Measurements from ENCODE around the gene C1GALT1. TPM values are rescaled to one million over a fixed set of nuclear protein-coding genes. Genes with fewer than 3 reads are reported as not detected.

The C1GALT1 gene
- total RNA-seq, 1 experiment from 2014 or later: 81.5 TPM

DNA sequence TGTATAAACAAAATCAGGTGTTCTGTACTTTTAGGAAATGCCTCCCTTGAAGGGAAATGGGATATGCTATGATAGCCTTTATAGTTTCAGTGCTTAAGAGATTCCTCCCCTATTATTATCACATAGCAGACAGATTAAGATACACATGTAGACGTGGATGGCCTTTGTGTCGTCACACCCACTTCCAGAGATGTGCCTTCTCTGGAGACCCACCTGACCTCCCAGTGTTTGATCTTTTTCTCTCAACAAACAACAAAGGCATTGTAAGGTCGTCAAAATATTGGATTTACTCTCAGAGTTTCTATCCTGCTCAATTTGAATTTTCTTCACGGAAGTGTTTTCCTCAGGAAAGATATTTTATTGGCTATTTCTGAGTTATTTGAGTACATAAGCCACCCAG is 25.7 kb upstream of the C1GALT1 start:
- H3K36me3 Mint-ChIP-seq (ENCODE audit: insufficient read depth in 1 of 3, low read depth in 3 of 3): peaks cover 14 to 22% (median 18%) of the 10 kb centered on the region in 3 experiments
- Histone ChIP-seq H3K9ac (ENCODE audit: extremely low read depth, insufficient read length, low read length) (no peak overlapping the region), H4K5ac (ENCODE audit: insufficient read length, low read depth, low read length) (no peak overlapping the region), H2BK12ac (ENCODE audit: insufficient read length, low read depth, low read length) (no peak overlapping the region), H3K79me1 (ENCODE audit: insufficient read depth, low read depth, low read length, poor library complexity, severe bottlenecking) (no peaks in the 10 kb centered on the region), H3K4me1 (ENCODE audit: insufficient read depth, low read length) (no peaks in the 10 kb centered on the region), H3K23ac (ENCODE audit: insufficient read length, low read depth, low read length) (no peak overlapping the region), H2BK15ac (ENCODE audit: low read depth, low read length) (no peak overlapping the region), H3T11ph (ENCODE audit: low read length) (no peak overlapping the region), H2AFZ (ENCODE audit: low read length) (no peak overlapping the region), H2BK20ac (ENCODE audit: low read depth, low read length, poor library complexity, severe bottlenecking) (no peak overlapping the region), H2AK5ac (ENCODE audit: insufficient read length, low read length) (no peak overlapping the region), H3K79me2 (ENCODE audit: insufficient read depth, low read length) (no peaks in the 10 kb centered on the region), H3K4ac (ENCODE audit: low read depth, low read length) (no peak overlapping the region), H3K56ac (ENCODE audit: insufficient read length, low read depth, low read length) (no peak overlapping the region), H4K91ac (ENCODE audit: insufficient read length, low read depth, low read length) (no peak overlapping the region), H2BK120ac (ENCODE audit: low read depth, low read length, poor library complexity, severe bottlenecking) (no peak overlapping the region), H3K18ac (ENCODE audit: insufficient read length, low read depth, low read length) (no peak overlapping the region), H3K27ac (ENCODE audit: insufficient read length, low read depth, low read length) (no peak overlapping the region), H2BK5ac (ENCODE audit: insufficient read length, low read length) (no peak overlapping the region), H3K23me2 (ENCODE audit: insufficient read length, low read depth, low read length, poor library complexity, severe bottlenecking) (no peaks in the 10 kb centered on the region), H3K14ac (ENCODE audit: insufficient read depth, low read length) (no peak overlapping the region), H3K9me3 (ENCODE audit: control insufficient read depth, low read depth, low read length) (no peaks in the 10 kb centered on the region), H3K27me3 (ENCODE audit: insufficient read depth, low read length) (no peaks in the 10 kb centered on the region), H4K8ac (replicated peaks; ENCODE audit: insufficient read length, low read depth, low read length) (no peak overlapping the region), H4K20me1 (ENCODE audit: control insufficient read depth, insufficient read depth, insufficient read length) (no peaks in the 10 kb centered on the region), H3K4me2 (ENCODE audit: insufficient read depth, insufficient read length, low read length) (no peak overlapping the region)
- no CpG with 5 or more reads among the region's 4 CpGs for WGBS (ENCODE audit: extremely low coverage, insufficient read length, low lambda C conversion rate)
- H3K4me3 Mint-ChIP-seq: no peak overlapping the region
- no peak overlapping the region for H3K27ac Mint-ChIP-seq
- no peak for DNase-seq
- peaks cover 27 to 30% of the 10 kb centered on the region in 2 experiments for H3K9me3 Mint-ChIP-seq
- H3K4me1 Mint-ChIP-seq: no peaks in the 10 kb centered on the region
- H3K27me3 Mint-ChIP-seq (ENCODE audit: low read depth): no peaks in the 10 kb centered on the region; the same call in 1 of the 2 replicates
- TF ChIP-seq, protein P1, sequence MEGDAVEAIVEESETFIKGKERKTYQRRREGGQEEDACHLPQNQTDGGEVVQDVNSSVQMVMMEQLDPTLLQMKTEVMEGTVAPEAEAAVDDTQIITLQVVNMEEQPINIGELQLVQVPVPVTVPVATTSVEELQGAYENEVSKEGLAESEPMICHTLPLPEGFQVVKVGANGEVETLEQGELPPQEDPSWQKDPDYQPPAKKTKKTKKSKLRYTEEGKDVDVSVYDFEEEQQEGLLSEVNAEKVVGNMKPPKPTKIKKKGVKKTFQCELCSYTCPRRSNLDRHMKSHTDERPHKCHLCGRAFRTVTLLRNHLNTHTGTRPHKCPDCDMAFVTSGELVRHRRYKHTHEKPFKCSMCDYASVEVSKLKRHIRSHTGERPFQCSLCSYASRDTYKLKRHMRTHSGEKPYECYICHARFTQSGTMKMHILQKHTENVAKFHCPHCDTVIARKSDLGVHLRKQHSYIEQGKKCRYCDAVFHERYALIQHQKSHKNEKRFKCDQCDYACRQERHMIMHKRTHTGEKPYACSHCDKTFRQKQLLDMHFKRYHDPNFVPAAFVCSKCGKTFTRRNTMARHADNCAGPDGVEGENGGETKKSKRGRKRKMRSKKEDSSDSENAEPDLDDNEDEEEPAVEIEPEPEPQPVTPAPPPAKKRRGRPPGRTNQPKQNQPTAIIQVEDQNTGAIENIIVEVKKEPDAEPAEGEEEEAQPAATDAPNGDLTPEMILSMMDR (conservative IDR thresholded peaks at IDR 0.05): no peak
